HepG2 (cell line): ENCODE measurements around the gene ZBTB32. TPM values are rescaled to one million over a fixed set of nuclear protein-coding genes. Genes with fewer than 3 reads are reported as not detected.
A peak's percentile ranks its signal among the peaks of the same experiment; 100 is the strongest.

Experiments used
- ATAC-seq: fragments of 200-7000 bp; cut with Tn5 transposase; 3 replicates; pipeline ENCODE4 v1.9.1; 2020; ENCODE audit warnings: mild to moderate bottlenecking, moderate library complexity
- BruUV-seq: library from RNA; stranded (reverse); fragments of 400-500 nt; replicated peaks from 2 replicates; lab custom pipeline; 2021; lab: Mats Ljungman, UMichigan
- CTCF ChIA-PET: fragments of 300-600 bp; formaldehyde crosslinking; extraction: SDS; loops from one replicate; lab custom pipeline; 2021; ENCODE audit warnings: low total read pairs, inconsistent platforms, low intra/inter-chr PET ratio; lab: Yijun Ruan, JAX
- POLR2A ChIA-PET: fragments of 350-600 bp; sonication (Branson Sonifier 250); formaldehyde crosslinking; loops from one replicate; lab custom pipeline; 2020; ENCODE audit warnings: antibody characterized with exemption, inconsistent platforms; lab: Yijun Ruan, JAX
- DNase-seq: peaks from one replicate; pipeline ENCODE4 v3.0.0-alpha.2; 2015; ENCODE audit warnings: low spot score
- FAIRE-seq: peaks from 3 replicates; lab custom pipeline; 2011; peaks lifted over from hg19 to GRCh38; lab: Jason Lieb, UNC
- H2AFZ ChIP-seq: one replicate; pipeline ENCODE4 v1.6.1; 2011; ENCODE audit warnings: low read length, inconsistent platforms
- H3K27ac ChIP-seq: fragments of 300-600 bp; 3 replicates; pipeline ENCODE4 v1.8.0; 2011; ENCODE audit warnings: mixed run types, mild to moderate bottlenecking, mixed read lengths, low read length, inconsistent platforms; ENCODE audit not compliant: insufficient read depth; ENCODE audit errors: extremely low read length
- H3K27me3 ChIP-seq, 2 experiments: fragments of 200-600 bp in 1 of 2; 2 replicates in 1 of 2; 3 replicates in 1 of 2; pipeline versions ENCODE4 v1.6.0 to v1.8.0; 2011; ENCODE audit warnings: low read length in 2 of 2, mild to moderate bottlenecking in 2 of 2, moderate library complexity in 2 of 2, inconsistent platforms in 1 of 2; ENCODE audit not compliant: insufficient read depth in 2 of 2, control insufficient read depth in 1 of 2
- H3K36me3 ChIP-seq, 2 experiments: fragments of 200-600 bp in 1 of 2; replicated peaks in 1 of 2; 2 replicates in 1 of 2; 3 replicates in 1 of 2; pipeline versions ENCODE4 v1.5.1 to v1.8.0; 2011; ENCODE audit warnings: low read length in 2 of 2, inconsistent platforms in 1 of 2; ENCODE audit not compliant: insufficient read depth in 2 of 2, control insufficient read depth in 1 of 2
- H3K4me1 ChIP-seq: 2 replicates; pipeline ENCODE4 v1.5.1; 2012; ENCODE audit warnings: low read length, inconsistent platforms; ENCODE audit not compliant: insufficient read depth
- H3K4me2 ChIP-seq: 2 replicates; pipeline ENCODE4 v1.6.0; 2011; ENCODE audit warnings: low read depth, low read length, inconsistent platforms
- H3K4me3 ChIP-seq, 3 experiments: fragments of 200-600 bp in 1 of 3; sonication (generic), shearing (Covaris generic) in 1 of 3; replicated peaks in 1 of 3; 2 replicates each; pipeline ENCODE4 v1.5.1; 2011 to 2016; ENCODE audit warnings: low read length in 3 of 3, inconsistent platforms in 2 of 3, low read depth in 2 of 3, mild to moderate bottlenecking in 2 of 3, control low read depth in 1 of 3, mixed read lengths in 1 of 3; ENCODE audit not compliant: insufficient read depth in 1 of 3
- H3K79me2 ChIP-seq: one replicate; pipeline ENCODE4 v1.6.1; 2011; ENCODE audit warnings: low read length, inconsistent platforms; ENCODE audit not compliant: insufficient read depth
- H3K9ac ChIP-seq: 2 replicates; pipeline ENCODE4 v1.6.0; 2011; ENCODE audit warnings: mild to moderate bottlenecking, low read depth, low read length, inconsistent platforms; ENCODE audit not compliant: insufficient read depth
- H3K9me3 ChIP-seq: 2 replicates; pipeline ENCODE4 v1.5.1; 2012; ENCODE audit warnings: mild to moderate bottlenecking, low read length
- H4K20me1 ChIP-seq: 2 replicates; pipeline ENCODE4 v1.6.0; 2011; ENCODE audit warnings: inconsistent platforms, mild to moderate bottlenecking, low read length, moderate library complexity; ENCODE audit not compliant: insufficient read depth
- AGO2 ChIP-seq: fragments of 200-400 bp; formaldehyde crosslinking; optimal IDR thresholded peaks from 2 replicates; pipeline ENCODE3; 2017; ENCODE audit warnings: mild to moderate bottlenecking, low read depth, low read length, moderate library complexity
- CBFB ChIP-seq: sonication (generic); formaldehyde crosslinking; IDR thresholded peaks from 2 replicates; pipeline ENCODE4 v1.4.0; 2020; ENCODE audit warnings: missing genetic modification reagents
- MAFG ChIP-seq: sonication (generic); formaldehyde crosslinking; IDR thresholded peaks from 2 replicates; pipeline ENCODE4 v1.5.1; 2020; ENCODE audit warnings: mild to moderate bottlenecking, missing genetic modification reagents
- PHF21A ChIP-seq: sonication (generic); formaldehyde crosslinking; IDR thresholded peaks from 2 replicates; pipeline ENCODE4 v1.5.0; 2020; ENCODE audit warnings: mild to moderate bottlenecking, missing genetic modification reagents
- RBFOX2 ChIP-seq: fragments of 200-400 bp; formaldehyde crosslinking; IDR thresholded peaks from 2 replicates; pipeline ENCODE4 v1.6.1; 2017; ENCODE audit warnings: low read depth, mild to moderate bottlenecking, low read length
- RBM22 ChIP-seq: fragments of 200-400 bp; formaldehyde crosslinking; optimal IDR thresholded peaks from 2 replicates; pipeline ENCODE3; 2017; ENCODE audit warnings: mild to moderate bottlenecking, low read length, moderate library complexity
- YEATS2 ChIP-seq: sonication (generic); formaldehyde crosslinking; IDR thresholded peaks from 2 replicates; pipeline ENCODE4 v1.4.0; 2020; ENCODE audit warnings: missing genetic modification reagents, borderline replicate concordance
- ZBTB20 ChIP-seq: sonication (generic); formaldehyde crosslinking; IDR thresholded peaks from 2 replicates; pipeline ENCODE4 v1.8.1; 2023; ENCODE audit warnings: missing genetic modification reagents, low read depth, mild to moderate bottlenecking, borderline replicate concordance
- ZNF749 ChIP-seq: sonication (generic); formaldehyde crosslinking; IDR thresholded peaks from 2 replicates; pipeline ENCODE4 v1.8.0; 2022; ENCODE audit warnings: mild to moderate bottlenecking, missing genetic modification reagents, moderate library complexity, borderline replicate concordance
- WGBS: methylation state at CpG from one replicate; pipeline ENCODE4 v1.1.6; 2017; ENCODE audit warnings: low lambda C conversion rate; 5-methylcytosine and 5-hydroxymethylcytosine counted together
- in situ Hi-C: cut with HindIII; loops from 2 replicates; pipeline ENCODE4 v1.10.0; 2017; ENCODE audit warnings: low pct_unique_long_range_greater_than_20kb; ENCODE audit not compliant: extremely low pct_ligation_motif_present
- intact Hi-C: fragments of 100-400 bp; cut with micrococcal nuclease; formaldehyde crosslinking; loops from one replicate; pipeline ENCODE4 v1.10.0; 2022; ENCODE audit not compliant: unreplicated experiment
- polyA plus RNA-seq, 8 experiments: library from polyadenylated mRNA; depleted of rRNA in 3 of 8; stranded (reverse) in 7 of 8; unstranded in 1 of 8; fragments of >200 nt; fragmentation: Illumina TruSeq in 4 of 8; extraction: Trizol in 4 of 8; gene quantifications; 2 replicates each; pipeline versions ENCODE4 v1.2.1 to v1.2.3, GENCODE V29; 2011 to 2016; ENCODE audit warnings: low read depth in 4 of 8, missing spikeins in 1 of 8, mixed read lengths in 1 of 8; ENCODE audit not compliant: insufficient read depth in 1 of 8
- total RNA-seq, 5 experiments: library from RNA; depleted of rRNA; stranded (reverse); fragments of >200 nt; fragmentation: Illumina TruSeq; extraction: Trizol; gene quantifications; 2 replicates each; pipeline ENCODE4 v1.2.3, GENCODE V29; 2016; ENCODE audit warnings: low read depth in 1 of 5
- TF ChIP-seq, protein P1 (sequence below): sonication (generic); formaldehyde crosslinking; IDR thresholded peaks from 2 replicates; pipeline ENCODE4 v1.8.0; 2023; ENCODE audit warnings: mild to moderate bottlenecking, missing genetic modification reagents

Gene ZBTB32
- total and polyA plus RNA-seq, 2 of the 13 experiments (the other 11 are each of a cell fraction or from before 2014, with no cell fraction given), result not detected

DNA sequence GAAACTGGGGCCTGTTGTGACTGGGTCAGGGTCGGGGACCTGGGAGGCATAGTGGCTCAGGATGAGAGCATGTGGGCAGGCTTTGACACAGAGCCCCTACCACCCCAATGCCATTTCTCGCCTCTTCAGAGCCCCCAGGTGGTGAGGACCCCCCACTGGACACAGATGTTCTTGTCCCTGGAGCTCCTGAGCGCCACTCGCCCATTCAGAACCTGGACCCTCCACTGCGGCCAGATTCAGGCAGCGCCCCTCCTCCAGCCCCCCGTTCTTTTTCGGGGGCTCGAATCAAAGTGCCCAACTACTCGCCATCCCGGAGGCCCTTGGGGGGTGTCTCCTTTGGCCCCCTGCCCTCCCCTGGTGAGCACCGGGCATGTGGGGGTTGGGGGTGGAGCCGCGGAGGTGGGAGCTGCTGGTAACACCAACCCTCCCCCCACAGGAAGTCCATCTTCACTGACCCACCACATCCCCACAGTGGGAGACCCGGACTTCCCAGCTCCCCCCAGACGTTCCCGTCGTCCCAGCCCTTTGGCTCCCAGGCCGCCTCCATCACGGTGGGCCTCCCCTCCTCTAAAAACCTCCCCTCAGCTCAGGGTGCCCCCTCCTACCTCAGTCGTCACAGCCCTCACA lies 27.5 kb downstream of the ZBTB32 start:
- FAIRE-seq, result no peak

GRCh38 chr19:35732540-35733179 lies 28.3 kb downstream of the ZBTB32 start:
- Histone ChIP-seq H3K4me2 (no peak overlapping the region), H3K4me1 (no peaks in the 10 kb centered on the region), H3K9me3 (no peaks in the 10 kb centered on the region), H3K9ac (no peak overlapping the region), H2AFZ (no peak overlapping the region), H3K79me2 (no peaks in the 10 kb centered on the region), H4K20me1 (no peaks in the 10 kb centered on the region), H3K36me3 (peaks cover 42 to 91% of the 10 kb centered on the region in 2 experiments; a peak in 4 of 5 replicates), H3K27ac (no peak overlapping the region), H3K27me3 (no peaks in the 10 kb centered on the region), H3K4me3 (no peak overlapping the region)
- intact Hi-C loops (no loop called here), in situ Hi-C loops (no loop called here)
- DNase-seq (no peak), FAIRE-seq (no peak), ATAC-seq (no peak)
- POLR2A ChIA-PET, result interaction anchor here (3.6 kb wide), 1 partner anchor 7 kb away, joined by 11 read pairs; no protein-coding TSS in a partner anchor
- BruUV-seq, result no TSS peak
- TF ChIP-seq RBM22 (no peak), CBFB (CRISPR knock-in tag) (no peak), MAFG (no peak), RBFOX2 (peak; percentile 54)
- TF ChIP-seq, protein P1, sequence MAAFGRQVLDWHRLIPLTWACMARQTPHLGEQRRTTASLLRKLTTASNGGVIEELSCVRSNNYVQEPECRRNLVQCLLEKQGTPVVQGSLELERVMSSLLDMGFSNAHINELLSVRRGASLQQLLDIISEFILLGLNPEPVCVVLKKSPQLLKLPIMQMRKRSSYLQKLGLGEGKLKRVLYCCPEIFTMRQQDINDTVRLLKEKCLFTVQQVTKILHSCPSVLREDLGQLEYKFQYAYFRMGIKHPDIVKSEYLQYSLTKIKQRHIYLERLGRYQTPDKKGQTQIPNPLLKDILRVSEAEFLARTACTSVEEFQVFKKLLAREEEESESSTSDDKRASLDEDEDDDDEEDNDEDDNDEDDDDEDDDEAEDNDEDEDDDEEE (CRISPR knock-in tag), result no peak
- CTCF ChIA-PET, result no interaction called here
- WGBS, result 95% methylated on average over 17 of the region's 25 CpGs

More for the DNA sequence above, 27.5 kb downstream of the ZBTB32 start:
- H3K79me2 ChIP-seq, result no peaks in the 10 kb centered on the region
- peaks cover 50 to 93% of the 10 kb centered on the region in 2 experiments; a peak in 4 of 5 replicates for H3K36me3 ChIP-seq
- H3K4me1 ChIP-seq, result no peaks in the 10 kb centered on the region
- CTCF ChIA-PET, result no interaction called here
- ATAC-seq, result no peak
- no peak overlapping the region for H2AFZ ChIP-seq
- POLR2A ChIA-PET, result interaction anchor here (1.3 to 3.6 kb wide), 2 partner anchors 8 to 13 kb away, joined by 4 to 11 read pairs; no protein-coding TSS in a partner anchor
- H3K4me2 ChIP-seq, result no peak overlapping the region
- H3K9me3 ChIP-seq, result no peaks in the 10 kb centered on the region
- no peak overlapping the region for H3K27ac ChIP-seq
- DNase-seq, result no peak
- no TSS peak for BruUV-seq
- no peaks in the 10 kb centered on the region for H3K27me3 ChIP-seq
- no peak for TF ChIP-seq ZBTB20 (CRISPR knock-in tag)
- peak; percentile 12 for TF ChIP-seq AGO2
- TF ChIP-seq YEATS2, result no peak
- no peak for TF ChIP-seq ZNF749 (CRISPR knock-in tag)
- TF ChIP-seq PHF21A (CRISPR knock-in tag), result no peak
- WGBS, result 97% methylated on average over 16 of the region's 21 CpGs
- no peaks in the 10 kb centered on the region for H4K20me1 ChIP-seq
- intact Hi-C loops (no loop called here), in situ Hi-C loops (no loop called here)
- no peak overlapping the region for H3K9ac ChIP-seq
- H3K4me3 ChIP-seq, result no peak overlapping the region
